Right lobe of liver (tissue), 4 donors: ENCODE data around the gene LONRF2.

ENCODE experiments used
- POLR2A ChIP-seq: fragments of 450-650 bp; IDR thresholded peaks from one replicate; pipeline ENCODE4 v1.6.1; 2017; ENCODE audit warnings: antibody characterized with exemption, mild to moderate bottlenecking
- TF ChIP-seq, protein P1 (sequence below), 4 donors: fragments of 200-600 bp in 3 of 4; fragments of 450-650 bp in 1 of 4; IDR thresholded peaks; one replicate each; pipeline versions ENCODE4 v1.5.1 to v1.8.0; 2016 to 2022; ENCODE audit warnings: antibody characterized with exemption in 4 of 4, mild to moderate bottlenecking in 2 of 4
- donor health status: DM: no; HTN: no; CAD: no.
- donor health status: DM: no; HTN: no; CAD: no.
- donor health status: DM: no; HTN: yes; CAD: no.

DNA sequence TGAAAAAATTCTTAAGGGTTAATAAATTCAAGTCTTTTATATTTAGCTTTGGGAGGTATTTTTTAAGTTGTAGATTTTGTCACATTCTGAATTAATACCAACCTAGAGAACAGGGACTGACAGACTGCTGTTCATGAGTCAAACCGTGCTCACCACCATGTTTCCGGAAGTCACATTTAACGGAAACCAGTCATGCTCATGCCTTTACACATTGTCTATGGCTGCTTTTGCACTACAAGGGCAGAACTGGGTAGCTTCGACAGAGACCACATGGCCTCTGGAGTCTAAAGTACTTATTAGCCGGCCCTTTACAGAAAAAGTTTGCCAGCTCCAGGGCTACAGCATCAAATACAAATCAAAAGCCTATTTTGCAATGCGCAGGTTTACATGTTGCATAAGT lies 33.3 kb downstream of the LONRF2 start:
- TF ChIP-seq, protein P1, sequence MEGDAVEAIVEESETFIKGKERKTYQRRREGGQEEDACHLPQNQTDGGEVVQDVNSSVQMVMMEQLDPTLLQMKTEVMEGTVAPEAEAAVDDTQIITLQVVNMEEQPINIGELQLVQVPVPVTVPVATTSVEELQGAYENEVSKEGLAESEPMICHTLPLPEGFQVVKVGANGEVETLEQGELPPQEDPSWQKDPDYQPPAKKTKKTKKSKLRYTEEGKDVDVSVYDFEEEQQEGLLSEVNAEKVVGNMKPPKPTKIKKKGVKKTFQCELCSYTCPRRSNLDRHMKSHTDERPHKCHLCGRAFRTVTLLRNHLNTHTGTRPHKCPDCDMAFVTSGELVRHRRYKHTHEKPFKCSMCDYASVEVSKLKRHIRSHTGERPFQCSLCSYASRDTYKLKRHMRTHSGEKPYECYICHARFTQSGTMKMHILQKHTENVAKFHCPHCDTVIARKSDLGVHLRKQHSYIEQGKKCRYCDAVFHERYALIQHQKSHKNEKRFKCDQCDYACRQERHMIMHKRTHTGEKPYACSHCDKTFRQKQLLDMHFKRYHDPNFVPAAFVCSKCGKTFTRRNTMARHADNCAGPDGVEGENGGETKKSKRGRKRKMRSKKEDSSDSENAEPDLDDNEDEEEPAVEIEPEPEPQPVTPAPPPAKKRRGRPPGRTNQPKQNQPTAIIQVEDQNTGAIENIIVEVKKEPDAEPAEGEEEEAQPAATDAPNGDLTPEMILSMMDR (IDR thresholded peaks at IDR 0.05), result no peak
- no peak for TF ChIP-seq POLR2A
